HepG2 (cell line): ENCODE results near the gene BCAP29. TPM values are rescaled to one million over a fixed set of nuclear protein-coding genes. Genes with fewer than 3 reads are reported as not detected.

Experiments
- ATAC-seq: fragments of 200-7000 bp; cut with Tn5 transposase; 3 replicates; pipeline ENCODE4 v1.9.1; 2020; ENCODE audit warnings: mild to moderate bottlenecking, moderate library complexity
- BruUV-seq: library from RNA; stranded (reverse); fragments of 400-500 nt; replicated peaks from 2 replicates; lab custom pipeline; 2021; lab: Mats Ljungman, UMichigan
- CTCF ChIA-PET: fragments of 300-600 bp; formaldehyde crosslinking; extraction: SDS; loops from one replicate; lab custom pipeline; 2021; ENCODE audit warnings: low total read pairs, inconsistent platforms, low intra/inter-chr PET ratio; lab: Yijun Ruan, JAX
- POLR2A ChIA-PET: fragments of 350-600 bp; sonication (Branson Sonifier 250); formaldehyde crosslinking; loops from one replicate; lab custom pipeline; 2020; ENCODE audit warnings: antibody characterized with exemption, inconsistent platforms; lab: Yijun Ruan, JAX
- DNase-seq: peaks from one replicate; pipeline ENCODE4 v3.0.0-alpha.2; 2015; ENCODE audit warnings: low spot score
- FAIRE-seq: peaks from 3 replicates; lab custom pipeline; 2011; peaks lifted over from hg19 to GRCh38; lab: Jason Lieb, UNC
- H2AFZ ChIP-seq: one replicate; pipeline ENCODE4 v1.6.1; 2011; ENCODE audit warnings: low read length, inconsistent platforms
- H3K27ac ChIP-seq: fragments of 300-600 bp; 3 replicates; pipeline ENCODE4 v1.8.0; 2011; ENCODE audit warnings: mixed run types, mild to moderate bottlenecking, mixed read lengths, low read length, inconsistent platforms; ENCODE audit not compliant: insufficient read depth; ENCODE audit errors: extremely low read length
- H3K27me3 ChIP-seq, 2 experiments: fragments of 200-600 bp in 1 of 2; 2 replicates in 1 of 2; 3 replicates in 1 of 2; pipeline versions ENCODE4 v1.6.0 to v1.8.0; 2011; ENCODE audit warnings: low read length in 2 of 2, mild to moderate bottlenecking in 2 of 2, moderate library complexity in 2 of 2, inconsistent platforms in 1 of 2; ENCODE audit not compliant: insufficient read depth in 2 of 2, control insufficient read depth in 1 of 2
- H3K36me3 ChIP-seq, 2 experiments: fragments of 200-600 bp in 1 of 2; replicated peaks in 1 of 2; 2 replicates in 1 of 2; 3 replicates in 1 of 2; pipeline versions ENCODE4 v1.5.1 to v1.8.0; 2011; ENCODE audit warnings: low read length in 2 of 2, inconsistent platforms in 1 of 2; ENCODE audit not compliant: insufficient read depth in 2 of 2, control insufficient read depth in 1 of 2
- H3K4me1 ChIP-seq: 2 replicates; pipeline ENCODE4 v1.5.1; 2012; ENCODE audit warnings: low read length, inconsistent platforms; ENCODE audit not compliant: insufficient read depth
- H3K4me2 ChIP-seq: 2 replicates; pipeline ENCODE4 v1.6.0; 2011; ENCODE audit warnings: low read depth, low read length, inconsistent platforms
- H3K4me3 ChIP-seq, 3 experiments: fragments of 200-600 bp in 1 of 3; sonication (generic), shearing (Covaris generic) in 1 of 3; replicated peaks in 1 of 3; 2 replicates each; pipeline ENCODE4 v1.5.1; 2011 to 2016; ENCODE audit warnings: low read length in 3 of 3, inconsistent platforms in 2 of 3, low read depth in 2 of 3, mild to moderate bottlenecking in 2 of 3, control low read depth in 1 of 3, mixed read lengths in 1 of 3; ENCODE audit not compliant: insufficient read depth in 1 of 3
- H3K79me2 ChIP-seq: one replicate; pipeline ENCODE4 v1.6.1; 2011; ENCODE audit warnings: low read length, inconsistent platforms; ENCODE audit not compliant: insufficient read depth
- H3K9ac ChIP-seq: 2 replicates; pipeline ENCODE4 v1.6.0; 2011; ENCODE audit warnings: mild to moderate bottlenecking, low read depth, low read length, inconsistent platforms; ENCODE audit not compliant: insufficient read depth
- H3K9me3 ChIP-seq: 2 replicates; pipeline ENCODE4 v1.5.1; 2012; ENCODE audit warnings: mild to moderate bottlenecking, low read length
- H4K20me1 ChIP-seq: 2 replicates; pipeline ENCODE4 v1.6.0; 2011; ENCODE audit warnings: inconsistent platforms, mild to moderate bottlenecking, low read length, moderate library complexity; ENCODE audit not compliant: insufficient read depth
- HNF4G ChIP-seq, 2 experiments: sonication (generic) in 1 of 2; formaldehyde crosslinking in 1 of 2; IDR thresholded peaks; 2 replicates each; pipeline versions ENCODE4 v1.4.0 to v1.6.1; 2011 to 2020; ENCODE audit warnings: borderline replicate concordance in 2 of 2, low read depth in 2 of 2, mild to moderate bottlenecking in 2 of 2, low read length in 1 of 2, missing genetic modification reagents in 1 of 2, moderate library complexity in 1 of 2
- HNRNPL ChIP-seq: fragments of 200-400 bp; formaldehyde crosslinking; IDR thresholded peaks from 2 replicates; pipeline ENCODE4 v1.6.1; 2017; ENCODE audit warnings: mild to moderate bottlenecking, low read depth, low read length
- KDM5B ChIP-seq: sonication (generic); formaldehyde crosslinking; IDR thresholded peaks from 2 replicates; pipeline ENCODE4 v1.4.0; 2020; ENCODE audit warnings: missing genetic modification reagents, mild to moderate bottlenecking, borderline replicate concordance
- MED8 ChIP-seq: sonication (generic); formaldehyde crosslinking; IDR thresholded peaks from 2 replicates; pipeline ENCODE4 v1.8.1; 2023; ENCODE audit warnings: mild to moderate bottlenecking, missing genetic modification reagents; ENCODE audit not compliant: insufficient replicate concordance
- MLLT10 ChIP-seq: sonication (generic); formaldehyde crosslinking; IDR thresholded peaks from 2 replicates; pipeline ENCODE4 v1.4.0; 2020; ENCODE audit warnings: missing genetic modification reagents
- NR2F2 ChIP-seq: IDR thresholded peaks from 2 replicates; pipeline ENCODE4 v1.6.1; 2012; ENCODE audit warnings: low read depth, inconsistent platforms, borderline replicate concordance
- ONECUT2 ChIP-seq: sonication (generic); formaldehyde crosslinking; IDR thresholded peaks from 2 replicates; pipeline ENCODE4 v1.4.0; 2020; ENCODE audit warnings: missing genetic modification reagents
- SP5 ChIP-seq: IDR thresholded peaks from 2 replicates; pipeline ENCODE4 v1.6.1; 2016; ENCODE audit warnings: low read depth, borderline replicate concordance
- ZFP36 ChIP-seq: fragments of 150-350 bp; IDR thresholded peaks from 2 replicates; pipeline ENCODE4 v1.6.1; 2018; ENCODE audit warnings: borderline replicate concordance, low read length, low read depth; ENCODE audit not compliant: partially characterized antibody
- ZNF124 ChIP-seq: sonication (generic); formaldehyde crosslinking; IDR thresholded peaks from 2 replicates; pipeline ENCODE4 v1.4.0; 2020; ENCODE audit warnings: missing genetic modification reagents
- ZNF253 ChIP-seq: sonication (generic); formaldehyde crosslinking; IDR thresholded peaks from 2 replicates; pipeline ENCODE4 v1.8.0; 2022; ENCODE audit warnings: mild to moderate bottlenecking, missing genetic modification reagents, borderline replicate concordance
- ZNF816 ChIP-seq: sonication (generic); formaldehyde crosslinking; IDR thresholded peaks from 2 replicates; pipeline ENCODE4 v1.8.0; 2022; ENCODE audit warnings: missing genetic modification reagents, mild to moderate bottlenecking, borderline replicate concordance
- WGBS: methylation state at CpG from one replicate; pipeline ENCODE4 v1.1.6; 2017; ENCODE audit warnings: low lambda C conversion rate; 5-methylcytosine and 5-hydroxymethylcytosine counted together
- in situ Hi-C: cut with HindIII; loops from 2 replicates; pipeline ENCODE4 v1.10.0; 2017; ENCODE audit warnings: low pct_unique_long_range_greater_than_20kb; ENCODE audit not compliant: extremely low pct_ligation_motif_present
- intact Hi-C: fragments of 100-400 bp; cut with micrococcal nuclease; formaldehyde crosslinking; loops from one replicate; pipeline ENCODE4 v1.10.0; 2022; ENCODE audit not compliant: unreplicated experiment
- polyA plus RNA-seq, 8 experiments: library from polyadenylated mRNA; depleted of rRNA in 3 of 8; stranded (reverse) in 7 of 8; unstranded in 1 of 8; fragments of >200 nt; fragmentation: Illumina TruSeq in 4 of 8; extraction: Trizol in 4 of 8; gene quantifications; 2 replicates each; pipeline versions ENCODE4 v1.2.1 to v1.2.3, GENCODE V29; 2011 to 2016; ENCODE audit warnings: low read depth in 4 of 8, missing spikeins in 1 of 8, mixed read lengths in 1 of 8; ENCODE audit not compliant: insufficient read depth in 1 of 8
- total RNA-seq, 5 experiments: library from RNA; depleted of rRNA; stranded (reverse); fragments of >200 nt; fragmentation: Illumina TruSeq; extraction: Trizol; gene quantifications; 2 replicates each; pipeline ENCODE4 v1.2.3, GENCODE V29; 2016; ENCODE audit warnings: low read depth in 1 of 5
- TF ChIP-seq, protein P1 (sequence below): sonication (generic); formaldehyde crosslinking; IDR thresholded peaks from 2 replicates; pipeline ENCODE4 v1.8.1; 2023; ENCODE audit warnings: missing genetic modification reagents, inconsistent platforms, borderline replicate concordance

The BCAP29 gene
- total and polyA plus RNA-seq, 2 of the 13 experiments (the other 11 are each of a cell fraction or from before 2014, with no cell fraction given): 15.3 to 35.6 TPM

DNA sequence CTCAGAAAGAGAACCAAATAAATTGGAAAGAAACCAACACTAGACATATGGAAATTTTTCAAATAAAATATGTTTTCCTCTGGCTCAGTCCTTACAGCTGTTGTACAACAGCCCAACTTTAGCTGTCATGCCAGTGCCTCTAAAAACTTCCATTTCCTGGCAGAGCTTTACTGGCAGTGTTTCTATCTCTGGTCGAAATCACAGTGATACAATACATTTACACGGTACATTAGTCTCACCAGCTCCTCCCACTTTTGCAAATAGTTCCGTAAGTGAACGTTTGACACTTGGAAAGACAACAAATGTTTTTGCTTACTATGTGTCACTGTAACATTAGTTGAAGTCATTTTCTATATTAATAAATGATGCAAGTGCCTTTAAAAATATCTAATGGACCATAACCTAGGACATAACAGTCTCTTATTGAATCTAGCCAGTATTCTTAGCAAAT lies 29.8 kb downstream of the BCAP29 start:
- peaks cover 3% of the 10 kb centered on the region in 2 experiments; a peak in 3 of 5 replicates for H3K36me3 ChIP-seq
- intact Hi-C loops: no loop called here

DNA sequence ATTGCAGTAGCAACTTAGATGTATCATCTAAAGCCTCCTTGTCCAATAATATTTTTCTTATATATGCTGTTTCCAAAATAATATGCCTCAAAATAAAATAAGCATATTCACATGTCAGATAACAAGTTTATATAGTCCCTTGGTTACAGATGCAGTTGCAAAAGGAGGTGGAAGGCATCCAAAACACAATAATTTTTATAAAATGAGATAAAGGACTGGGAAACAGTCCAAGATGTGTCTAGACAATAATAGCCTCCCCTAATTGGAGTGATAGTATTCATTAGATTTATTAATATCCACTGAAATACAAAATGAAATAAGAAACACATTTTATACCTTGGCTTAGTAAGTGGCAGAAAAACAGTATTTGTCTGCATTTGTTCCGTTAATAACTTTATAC lies 30.3 kb downstream of the BCAP29 start:
- in situ Hi-C loops: no loop called here
- TF ChIP-seq SP5 (CRISPR knock-in tag) (no peak), HNRNPL (no peak), HNF4G (IDR thresholded peaks at IDR 0.05; ENCODE audit: borderline replicate concordance, low read depth, low read length) (no peak), HNF4G (CRISPR knock-in tag; IDR thresholded peaks at IDR 0.05; ENCODE audit: borderline replicate concordance, low read depth) (no peak), ZNF124 (CRISPR knock-in tag) (no peak), KDM5B (no peak), ZFP36 (no peak)
- ChIA-PET CTCF (no interaction called here), POLR2A (no interaction called here)
- Histone ChIP-seq H3K4me1 (no peaks in the 10 kb centered on the region), H3K27ac (no peak overlapping the region), H4K20me1 (no peaks in the 10 kb centered on the region), H3K27me3 (no peaks in the 10 kb centered on the region), H3K9ac (no peak overlapping the region), H3K36me3 (peaks cover 3 to 5% of the 10 kb centered on the region in 2 experiments; a peak in 3 of 5 replicates), H3K4me3 (no peak overlapping the region), H3K9me3 (no peaks in the 10 kb centered on the region), H3K4me2 (no peak overlapping the region), H3K79me2 (no peaks in the 10 kb centered on the region), H2AFZ (no peak overlapping the region)
- BruUV-seq: no TSS peak
- DNase-seq: no peak
- FAIRE-seq: no peak
- intact Hi-C loops: no loop called here
- 92% methylated on average over 1 of the region's 1 CpG for WGBS
- ATAC-seq: no peak

More for the DNA sequence above, 29.8 kb downstream of the BCAP29 start:
- ChIA-PET CTCF (no interaction called here), POLR2A (no interaction called here)
- no peak overlapping the region for H3K4me3 ChIP-seq
- no peak overlapping the region for H2AFZ ChIP-seq
- H3K4me2 ChIP-seq: no peak overlapping the region
- no peak for ATAC-seq
- no peaks in the 10 kb centered on the region for H3K79me2 ChIP-seq
- in situ Hi-C loops: no loop called here
- BruUV-seq: no TSS peak
- H4K20me1 ChIP-seq: no peaks in the 10 kb centered on the region
- no peak for FAIRE-seq
- H3K27me3 ChIP-seq: no peaks in the 10 kb centered on the region
- TF ChIP-seq MED8 (CRISPR knock-in tag) (no peak), ZNF816 (no peak), NR2F2 (no peak), ZNF253 (CRISPR knock-in tag) (no peak), MLLT10 (CRISPR knock-in tag) (no peak), ONECUT2 (CRISPR knock-in tag) (no peak)
- TF ChIP-seq, protein P1, sequence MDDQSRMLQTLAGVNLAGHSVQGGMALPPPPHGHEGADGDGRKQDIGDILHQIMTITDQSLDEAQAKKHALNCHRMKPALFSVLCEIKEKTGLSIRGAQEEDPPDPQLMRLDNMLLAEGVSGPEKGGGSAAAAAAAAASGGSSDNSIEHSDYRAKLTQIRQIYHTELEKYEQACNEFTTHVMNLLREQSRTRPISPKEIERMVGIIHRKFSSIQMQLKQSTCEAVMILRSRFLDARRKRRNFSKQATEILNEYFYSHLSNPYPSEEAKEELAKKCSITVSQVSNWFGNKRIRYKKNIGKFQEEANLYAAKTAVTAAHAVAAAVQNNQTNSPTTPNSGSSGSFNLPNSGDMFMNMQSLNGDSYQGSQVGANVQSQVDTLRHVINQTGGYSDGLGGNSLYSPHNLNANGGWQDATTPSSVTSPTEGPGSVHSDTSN (CRISPR knock-in tag): no peak
- no peaks in the 10 kb centered on the region for H3K9me3 ChIP-seq
- DNase-seq: no peak
- H3K9ac ChIP-seq: no peak overlapping the region
- 94% methylated on average over 4 of the region's 4 CpGs for WGBS
- H3K4me1 ChIP-seq: no peaks in the 10 kb centered on the region
- no peak overlapping the region for H3K27ac ChIP-seq
